Calu3 (cell line): ENCODE results near the gene HELZ. TPM values are rescaled to one million over a fixed set of nuclear protein-coding genes. Genes with fewer than 3 reads are reported as not detected.

Experiments used
- BruUV-seq: library from RNA; stranded (reverse); fragments of 400-500 nt; replicated peaks from 2 replicates; lab custom pipeline; 2021; lab: Mats Ljungman, UMichigan
- CTCF ChIA-PET: fragments of 300-600 bp; sonication (Branson Sonifier 250); formaldehyde crosslinking; loops from one replicate; lab custom pipeline; 2022; ENCODE audit warnings: antibody characterized with exemption; lab: Charles Lee
- DNase-seq: peaks from one replicate; pipeline ENCODE4 v3.0.0; 2022
- H3K27ac Mint-ChIP-seq: one replicate; pipeline ENCODE4 v1.8.0; 2022; ENCODE audit warnings: mixed read lengths; ENCODE audit not compliant: unreplicated experiment
- H3K27me3 Mint-ChIP-seq: one replicate; pipeline ENCODE4 v1.8.0; 2022; ENCODE audit warnings: mixed read lengths; ENCODE audit not compliant: unreplicated experiment
- H3K36me3 Mint-ChIP-seq: one replicate; pipeline ENCODE4 v1.8.0; 2022; ENCODE audit warnings: mild to moderate bottlenecking, moderate library complexity, mixed read lengths; ENCODE audit not compliant: insufficient read depth, unreplicated experiment
- H3K4me1 Mint-ChIP-seq: one replicate; pipeline ENCODE4 v1.8.0; 2022; ENCODE audit warnings: mild to moderate bottlenecking, low read depth, mixed read lengths; ENCODE audit not compliant: unreplicated experiment
- H3K4me3 Mint-ChIP-seq: one replicate; pipeline ENCODE4 v1.8.0; 2022; ENCODE audit warnings: mild to moderate bottlenecking, low read depth, moderate library complexity, mixed read lengths; ENCODE audit not compliant: unreplicated experiment
- H3K9me3 Mint-ChIP-seq: one replicate; pipeline ENCODE4 v1.8.0; 2022; ENCODE audit warnings: low read depth, mixed read lengths; ENCODE audit not compliant: unreplicated experiment
- CTCF ChIP-seq: fragments of 200-600 bp; IDR thresholded peaks from one replicate; pipeline ENCODE4 v1.8.0; 2022; ENCODE audit warnings: antibody characterized with exemption; ENCODE audit not compliant: unreplicated experiment
- intact Hi-C: fragments of 100-400 bp; cut with micrococcal nuclease; formaldehyde crosslinking; loops from one replicate; pipeline ENCODE4 v1.10.0; 2022; ENCODE audit not compliant: unreplicated experiment
- total RNA-seq: library from RNA; stranded (reverse); gene quantifications from 2 replicates; pipeline ENCODE4 v1.2.3, GENCODE V29; 2022

HELZ gene
- total RNA-seq, 1 experiment from 2014 or later, result 60.8 TPM

- Mint-ChIP-seq H3K4me1 (peaks cover 7% of the 10 kb centered on the region), H3K36me3 (no peaks in the 10 kb centered on the region), H3K9me3 (no peaks in the 10 kb centered on the region), H3K27me3 (no peaks in the 10 kb centered on the region), H3K4me3 (no peak overlapping the region), H3K27ac (no peak overlapping the region)
- intact Hi-C loops, result no loop called here
- DNase-seq, result no peak
- no peak for TF ChIP-seq CTCF
- CTCF ChIA-PET, result interaction anchor here (1.2 kb wide), 1 partner anchor 9 kb away, joined by 4 read pairs; no protein-coding TSS in a partner anchor
- BruUV-seq, result no TSS peak
Observed at GRCh38 chr17:67212714-67213417, 32.1 kb downstream of the HELZ start.

DNA sequence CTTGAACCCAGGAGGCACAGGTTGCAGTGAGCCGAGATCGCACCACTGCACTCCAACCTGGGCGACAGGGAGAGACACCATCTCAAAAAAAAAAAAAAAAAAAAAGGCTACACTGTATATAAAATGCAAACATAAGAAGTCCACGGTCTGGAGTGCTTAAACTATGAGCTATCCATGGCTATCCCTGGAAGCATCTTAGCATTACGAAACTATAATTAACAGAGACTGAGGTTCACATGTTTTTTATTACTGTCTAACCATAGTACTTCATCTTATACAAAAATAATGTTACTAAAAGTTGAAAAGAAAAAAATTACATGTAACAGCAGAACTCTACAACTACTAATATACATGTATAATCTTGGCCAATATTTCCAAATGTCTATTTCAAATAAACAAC lies 32.8 kb downstream of the HELZ start:
- no TSS peak for BruUV-seq
- no peaks in the 10 kb centered on the region for H3K9me3 Mint-ChIP-seq

GRCh38 chr17:67211742-67212141 lies 33.3 kb downstream of the HELZ start:
- Mint-ChIP-seq H3K4me1 (peaks cover 11% of the 10 kb centered on the region), H3K27ac (no peak overlapping the region)
- DNase-seq, result no peak

More for the DNA sequence above, 32.8 kb downstream of the HELZ start:
- H3K4me3 Mint-ChIP-seq, result no peak overlapping the region
- DNase-seq, result no peak
- no peaks in the 10 kb centered on the region for H3K27me3 Mint-ChIP-seq
- CTCF ChIA-PET, result interaction anchor here (1.2 kb wide), 1 partner anchor 9 kb away, joined by 4 read pairs; no protein-coding TSS in a partner anchor
- no peaks in the 10 kb centered on the region for H3K36me3 Mint-ChIP-seq
- intact Hi-C loops, result no loop called here
- no peak for TF ChIP-seq CTCF
- no peak overlapping the region for H3K27ac Mint-ChIP-seq
- peaks cover 11% of the 10 kb centered on the region for H3K4me1 Mint-ChIP-seq

GRCh38 chr17:67210915-67211314 lies 34.1 kb downstream of the HELZ start:
- Mint-ChIP-seq H3K9me3 (no peaks in the 10 kb centered on the region), H3K4me1 (peaks cover 11% of the 10 kb centered on the region), H3K4me3 (no peak overlapping the region), H3K27me3 (no peaks in the 10 kb centered on the region), H3K36me3 (no peaks in the 10 kb centered on the region), H3K27ac (no peak overlapping the region)
- no peak for DNase-seq
- CTCF ChIA-PET, result no interaction called here
- intact Hi-C loops, result no loop called here
- TF ChIP-seq CTCF, result no peak
- BruUV-seq, result no TSS peak

More at GRCh38 chr17:67211742-67212141, 33.3 kb downstream of the HELZ start:
- H3K9me3 Mint-ChIP-seq, result no peaks in the 10 kb centered on the region
- TF ChIP-seq CTCF, result no peak
- intact Hi-C loops, result no loop called here
- CTCF ChIA-PET, result no interaction called here
- no peaks in the 10 kb centered on the region for H3K27me3 Mint-ChIP-seq
- BruUV-seq, result no TSS peak
- H3K4me3 Mint-ChIP-seq, result no peak overlapping the region
- no peaks in the 10 kb centered on the region for H3K36me3 Mint-ChIP-seq
